DOHH2 (cell line): ENCODE data around the gene GRIN1.
A peak's percentile ranks its signal among the peaks of the same experiment; 100 is the strongest.
"Not testable (repeated sequence)": the region's sequence is repeated elsewhere in the genome, so short reads cannot be mapped to it uniquely, and the experiment has no call there.

Source experiments
- H3F3A ChIP-seq: fragments of 200-600 bp; sonication (generic), shearing (Covaris generic); 2 replicates; pipeline ENCODE4 v1.6.0; 2016; ENCODE audit warnings: antibody characterized with exemption, mild to moderate bottlenecking; ENCODE audit not compliant: control insufficient read depth, insufficient read depth
- H3K27ac ChIP-seq: fragments of 200-600 bp; sonication (generic); 2 replicates; pipeline ENCODE4 v1.5.1; 2014; ENCODE audit warnings: low read depth, mild to moderate bottlenecking, low read length, moderate library complexity
- H3K27me3 ChIP-seq: fragments of 200-600 bp; sonication (generic); 2 replicates; pipeline ENCODE4 v1.6.1; 2014; ENCODE audit warnings: mild to moderate bottlenecking, low read length, mixed read lengths; ENCODE audit not compliant: control insufficient read depth
- H3K36me3 ChIP-seq: fragments of 200-600 bp; sonication (generic); 2 replicates; pipeline ENCODE4 v1.6.1; 2014; ENCODE audit warnings: mild to moderate bottlenecking, low read length, moderate library complexity, mixed read lengths; ENCODE audit not compliant: control insufficient read depth
- H3K4me1 ChIP-seq: fragments of 200-600 bp; sonication (generic); 2 replicates; pipeline ENCODE4 v1.6.1; 2014; ENCODE audit warnings: mild to moderate bottlenecking, low read length, mixed read lengths; ENCODE audit not compliant: control insufficient read depth
- H3K4me2 ChIP-seq: fragments of 200-600 bp; sonication (generic); 2 replicates; pipeline ENCODE4 v1.6.0; 2014; ENCODE audit warnings: mild to moderate bottlenecking, low read length, moderate library complexity
- H3K4me3 ChIP-seq: fragments of 200-600 bp; sonication (generic); 2 replicates; pipeline ENCODE4 v1.5.1; 2014; ENCODE audit warnings: mild to moderate bottlenecking, low read length, mixed read lengths
- H3K79me2 ChIP-seq: fragments of 200-600 bp; sonication (generic); 2 replicates; pipeline ENCODE4 v1.6.1; 2014; ENCODE audit warnings: mild to moderate bottlenecking, low read length, mixed read lengths; ENCODE audit not compliant: control insufficient read depth
- H3K9me2 ChIP-seq: fragments of 200-600 bp; sonication (generic); replicated peaks from 2 replicates; pipeline ENCODE4 v1.6.1; 2014; ENCODE audit warnings: mild to moderate bottlenecking, low read length, mixed read lengths; ENCODE audit not compliant: control insufficient read depth
- H3K9me3 ChIP-seq: fragments of 200-600 bp; sonication (generic); 2 replicates; pipeline ENCODE4 v1.6.1; 2014; ENCODE audit warnings: antibody characterized with exemption, low read length, mixed read lengths; ENCODE audit not compliant: control insufficient read depth, insufficient read depth
- H4K20me1 ChIP-seq: fragments of 200-600 bp; sonication (generic); 2 replicates; pipeline ENCODE4 v1.6.0; 2014; ENCODE audit warnings: low read depth, mild to moderate bottlenecking, antibody characterized with exemption, low read length, moderate library complexity; ENCODE audit not compliant: control insufficient read depth, insufficient read depth
- CTCF ChIP-seq: fragments of 200-600 bp; sonication (generic); IDR thresholded peaks from one replicate; pipeline ENCODE4 v1.5.1; 2014; ENCODE audit warnings: antibody characterized with exemption, mild to moderate bottlenecking, low read depth, low read length; ENCODE audit not compliant: poor library complexity, severe bottlenecking
- EZH2phosphoT487 ChIP-seq: fragments of 200-600 bp; sonication (generic); IDR thresholded peaks from 2 replicates; pipeline ENCODE4 v1.6.1; 2017; ENCODE audit warnings: borderline replicate concordance, mild to moderate bottlenecking, antibody characterized with exemption, low read length, moderate library complexity, mixed read lengths

Gene GRIN1

GRCh38 chr9:137122796-137123467 lies 16.0 kb upstream of the GRIN1 start:
- Histone ChIP-seq H3K27ac (peak overlapping the region; percentile 95), H3K4me2 (peak overlapping the region; percentile 74), H3F3A (peaks cover 52% of the 10 kb centered on the region), H3K4me1 (peaks cover 74% of the 10 kb centered on the region), H3K36me3 (peaks cover 20% of the 10 kb centered on the region), H3K4me3 (peak overlapping the region; percentile 56), H3K79me2 (peaks cover 40% of the 10 kb centered on the region)
- H3K9me3 ChIP-seq, H3K27me3 ChIP-seq, H4K20me1 ChIP-seq, H3K9me2 ChIP-seq: not testable (repeated sequence)

GRCh38 chr9:137123468-137123837 lies 15.5 kb upstream of the GRIN1 start:
- Histone ChIP-seq H3K4me1 (peaks cover 70% of the 10 kb centered on the region), H3K4me3 (peak overlapping the region; percentile 56), H3K36me3 (peaks cover 25% of the 10 kb centered on the region), H3K9me2 (no peaks in the 10 kb centered on the region), H3K79me2 (peaks cover 45% of the 10 kb centered on the region), H3K27me3 (no peaks in the 10 kb centered on the region), H3K9me3 (no peaks in the 10 kb centered on the region), H3F3A (peaks cover 55% of the 10 kb centered on the region), H3K27ac (peak overlapping the region; percentile 95), H4K20me1 (no peaks in the 10 kb centered on the region; the same call in 1 of the 2 replicates), H3K4me2 (peak overlapping the region; percentile 74)
- TF ChIP-seq EZH2phosphoT487, result no peak
- TF ChIP-seq CTCF, result no peak

GRCh38 chr9:137123952-137124462 lies 14.9 kb upstream of the GRIN1 start:
- not testable (repeated sequence) for H4K20me1 ChIP-seq, H3K9me2 ChIP-seq, H3K27me3 ChIP-seq, H3K9me3 ChIP-seq
- H3K27ac ChIP-seq, result peak overlapping the region; percentile 95
- peaks cover 50% of the 10 kb centered on the region for H3K79me2 ChIP-seq
- peaks cover 59% of the 10 kb centered on the region for H3F3A ChIP-seq
- peak overlapping the region; percentile 56 for H3K4me3 ChIP-seq
- peak overlapping the region; percentile 74 for H3K4me2 ChIP-seq
- H3K36me3 ChIP-seq, result peaks cover 31% of the 10 kb centered on the region
- peaks cover 66% of the 10 kb centered on the region for H3K4me1 ChIP-seq

GRCh38 chr9:137126786-137127185 lies 12.2 kb upstream of the GRIN1 start:
- no peaks in the 10 kb centered on the region for H3K9me3 ChIP-seq
- no peaks in the 10 kb centered on the region for H3K27me3 ChIP-seq
- TF ChIP-seq CTCF (no peak), EZH2phosphoT487 (no peak)
- H3K4me2 ChIP-seq, result peak overlapping the region; percentile 93
- H4K20me1 ChIP-seq, result no peaks in the 10 kb centered on the region; the same call in 1 of the 2 replicates
- H3K4me3 ChIP-seq, result peak overlapping the region; percentile 90
- H3K9me2 ChIP-seq, result no peaks in the 10 kb centered on the region
- peaks cover 70% of the 10 kb centered on the region for H3K79me2 ChIP-seq
- H3K27ac ChIP-seq, result peak overlapping the region; percentile 88
- peaks cover 33% of the 10 kb centered on the region for H3K36me3 ChIP-seq
- H3K4me1 ChIP-seq, result peaks cover 58% of the 10 kb centered on the region
- peaks cover 47% of the 10 kb centered on the region for H3F3A ChIP-seq
